ENCODE measurements around the gene BRPF1.

DNA sequence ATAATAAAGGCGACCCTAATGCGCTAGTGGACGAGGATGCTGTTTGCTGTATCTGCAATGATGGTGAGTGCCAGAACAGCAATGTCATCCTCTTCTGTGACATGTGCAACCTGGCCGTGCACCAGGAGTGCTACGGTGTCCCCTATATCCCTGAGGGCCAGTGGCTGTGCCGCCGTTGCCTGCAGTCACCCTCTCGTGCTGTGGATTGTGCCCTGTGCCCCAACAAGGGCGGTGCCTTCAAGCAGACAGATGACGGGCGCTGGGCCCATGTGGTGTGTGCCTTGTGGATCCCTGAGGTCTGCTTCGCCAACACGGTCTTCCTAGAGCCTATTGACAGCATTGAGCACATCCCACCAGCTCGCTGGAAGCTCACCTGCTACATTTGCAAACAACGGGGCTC lies 7.6 kb downstream of the BRPF1 start:
- TF ChIP-seq, protein P1, sequence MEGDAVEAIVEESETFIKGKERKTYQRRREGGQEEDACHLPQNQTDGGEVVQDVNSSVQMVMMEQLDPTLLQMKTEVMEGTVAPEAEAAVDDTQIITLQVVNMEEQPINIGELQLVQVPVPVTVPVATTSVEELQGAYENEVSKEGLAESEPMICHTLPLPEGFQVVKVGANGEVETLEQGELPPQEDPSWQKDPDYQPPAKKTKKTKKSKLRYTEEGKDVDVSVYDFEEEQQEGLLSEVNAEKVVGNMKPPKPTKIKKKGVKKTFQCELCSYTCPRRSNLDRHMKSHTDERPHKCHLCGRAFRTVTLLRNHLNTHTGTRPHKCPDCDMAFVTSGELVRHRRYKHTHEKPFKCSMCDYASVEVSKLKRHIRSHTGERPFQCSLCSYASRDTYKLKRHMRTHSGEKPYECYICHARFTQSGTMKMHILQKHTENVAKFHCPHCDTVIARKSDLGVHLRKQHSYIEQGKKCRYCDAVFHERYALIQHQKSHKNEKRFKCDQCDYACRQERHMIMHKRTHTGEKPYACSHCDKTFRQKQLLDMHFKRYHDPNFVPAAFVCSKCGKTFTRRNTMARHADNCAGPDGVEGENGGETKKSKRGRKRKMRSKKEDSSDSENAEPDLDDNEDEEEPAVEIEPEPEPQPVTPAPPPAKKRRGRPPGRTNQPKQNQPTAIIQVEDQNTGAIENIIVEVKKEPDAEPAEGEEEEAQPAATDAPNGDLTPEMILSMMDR (conservative IDR thresholded peaks at IDR 0.05; ENCODE audit: low read depth in 2 of 2), result no peak
- no peak for TF ChIP-seq EZH2 (IDR thresholded peaks at IDR 0.05; ENCODE audit: low read depth, unreplicated experiment)
- TF ChIP-seq POLR2AphosphoS5 (IDR thresholded peaks at IDR 0.05; ENCODE audit: low read depth), result no peak
- TF ChIP-seq, protein P2, sequence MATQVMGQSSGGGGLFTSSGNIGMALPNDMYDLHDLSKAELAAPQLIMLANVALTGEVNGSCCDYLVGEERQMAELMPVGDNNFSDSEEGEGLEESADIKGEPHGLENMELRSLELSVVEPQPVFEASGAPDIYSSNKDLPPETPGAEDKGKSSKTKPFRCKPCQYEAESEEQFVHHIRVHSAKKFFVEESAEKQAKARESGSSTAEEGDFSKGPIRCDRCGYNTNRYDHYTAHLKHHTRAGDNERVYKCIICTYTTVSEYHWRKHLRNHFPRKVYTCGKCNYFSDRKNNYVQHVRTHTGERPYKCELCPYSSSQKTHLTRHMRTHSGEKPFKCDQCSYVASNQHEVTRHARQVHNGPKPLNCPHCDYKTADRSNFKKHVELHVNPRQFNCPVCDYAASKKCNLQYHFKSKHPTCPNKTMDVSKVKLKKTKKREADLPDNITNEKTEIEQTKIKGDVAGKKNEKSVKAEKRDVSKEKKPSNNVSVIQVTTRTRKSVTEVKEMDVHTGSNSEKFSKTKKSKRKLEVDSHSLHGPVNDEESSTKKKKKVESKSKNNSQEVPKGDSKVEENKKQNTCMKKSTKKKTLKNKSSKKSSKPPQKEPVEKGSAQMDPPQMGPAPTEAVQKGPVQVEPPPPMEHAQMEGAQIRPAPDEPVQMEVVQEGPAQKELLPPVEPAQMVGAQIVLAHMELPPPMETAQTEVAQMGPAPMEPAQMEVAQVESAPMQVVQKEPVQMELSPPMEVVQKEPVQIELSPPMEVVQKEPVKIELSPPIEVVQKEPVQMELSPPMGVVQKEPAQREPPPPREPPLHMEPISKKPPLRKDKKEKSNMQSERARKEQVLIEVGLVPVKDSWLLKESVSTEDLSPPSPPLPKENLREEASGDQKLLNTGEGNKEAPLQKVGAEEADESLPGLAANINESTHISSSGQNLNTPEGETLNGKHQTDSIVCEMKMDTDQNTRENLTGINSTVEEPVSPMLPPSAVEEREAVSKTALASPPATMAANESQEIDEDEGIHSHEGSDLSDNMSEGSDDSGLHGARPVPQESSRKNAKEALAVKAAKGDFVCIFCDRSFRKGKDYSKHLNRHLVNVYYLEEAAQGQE (IDR thresholded peaks at IDR 0.05; ENCODE audit: unreplicated experiment), result no peak
- TF ChIP-seq JUNB (IDR thresholded peaks at IDR 0.05; ENCODE audit: unreplicated experiment), result no peak
- no peak for TF ChIP-seq CREB1 (CRISPR knock-in tag; IDR thresholded peaks at IDR 0.05; ENCODE audit: low read depth)
- TF ChIP-seq EZH2phosphoT487 (IDR thresholded peaks at IDR 0.05; ENCODE audit: unreplicated experiment), result no peak
- no peak for TF ChIP-seq STAT1 (IDR thresholded peaks at IDR 0.05; ENCODE audit: unreplicated experiment)
- TF ChIP-seq NANOG (IDR thresholded peaks at IDR 0.05; ENCODE audit: borderline replicate concordance), result no peak
